Smooth muscle cell (in vitro differentiated cells): ENCODE results near the gene HSD17B1. TPM values are rescaled to one million over a fixed set of nuclear protein-coding genes. Genes with fewer than 3 reads are reported as not detected.
A peak's percentile ranks its signal among the peaks of the same experiment; 100 is the strongest.

Experiments
- DNase-seq: peaks from one replicate; lab custom pipeline; 2025; ENCODE audit not compliant: unreplicated experiment; lab: John Stamatoyannopoulos, UW
- H2AFZ ChIP-seq: fragments of 200-600 bp; sonication (generic); 2 replicates; pipeline ENCODE4 v1.6.0; 2016; ENCODE audit warnings: antibody characterized with exemption, low read depth, mild to moderate bottlenecking
- H3F3A ChIP-seq: fragments of 200-600 bp; sonication (generic); 2 replicates; pipeline ENCODE4 v1.6.0; 2017; ENCODE audit warnings: antibody characterized with exemption, low read depth
- H3K27ac ChIP-seq: fragments of 200-600 bp; sonication (generic); 2 replicates; pipeline ENCODE4 v1.5.1; 2016; ENCODE audit warnings: low read depth, mild to moderate bottlenecking
- H3K27me3 ChIP-seq: fragments of 200-600 bp; sonication (generic); 2 replicates; pipeline ENCODE4 v1.6.1; 2016; ENCODE audit warnings: low read depth, mild to moderate bottlenecking
- H3K36me3 ChIP-seq: fragments of 200-600 bp; sonication (generic); 2 replicates; pipeline ENCODE4 v1.5.1; 2016; ENCODE audit warnings: low read depth
- H3K4me1 ChIP-seq: fragments of 200-600 bp; sonication (generic); 2 replicates; pipeline ENCODE4 v1.5.1; 2016; ENCODE audit warnings: low read depth
- H3K4me2 ChIP-seq: fragments of 200-600 bp; sonication (generic); 2 replicates; pipeline ENCODE4 v1.6.0; 2016; ENCODE audit warnings: mild to moderate bottlenecking
- H3K4me3 ChIP-seq: fragments of 200-600 bp; sonication (generic); 2 replicates; pipeline ENCODE4 v1.5.1; 2016; ENCODE audit warnings: mild to moderate bottlenecking
- H3K79me2 ChIP-seq: fragments of 200-600 bp; sonication (generic); 2 replicates; pipeline ENCODE4 v1.6.0; 2016; ENCODE audit warnings: low read depth, mild to moderate bottlenecking
- H3K9ac ChIP-seq: fragments of 200-600 bp; sonication (generic); 2 replicates; pipeline ENCODE4 v1.6.0; 2016; ENCODE audit warnings: low read depth
- H3K9me3 ChIP-seq: fragments of 200-600 bp; sonication (generic); replicated peaks from 2 replicates; pipeline ENCODE4 v1.5.1; 2016; ENCODE audit warnings: low read depth
- H4K20me1 ChIP-seq: fragments of 200-600 bp; sonication (generic); 2 replicates; pipeline ENCODE4 v1.6.0; 2016; ENCODE audit warnings: low read depth
- WGBS: methylation state at CpG from one replicate; pipeline ENCODE4 v1.1.7; 2016; ENCODE audit warnings: low lambda C conversion rate; 5-methylcytosine and 5-hydroxymethylcytosine counted together
- polyA plus RNA-seq: library from polyadenylated mRNA; unstranded; fragments of >200 nt; fragmentation: Nextera tagmentation; extraction: Ambion mirVana; gene quantifications from 2 replicates; pipeline ENCODE4 v1.2.1, GENCODE V29; 2016
- total RNA-seq: library from RNA; depleted of rRNA; stranded (reverse); fragments of >200 nt; gene quantifications from 2 replicates; pipeline ENCODE4 v1.2.3, GENCODE V29; 2014
- TF ChIP-seq, protein P1 (sequence below): fragments of 200-600 bp; sonication (generic); IDR thresholded peaks from 2 replicates; pipeline ENCODE4 v1.5.1; 2017; ENCODE audit warnings: borderline replicate concordance, mild to moderate bottlenecking, antibody characterized with exemption; ENCODE audit not compliant: insufficient read depth, poor library complexity, severe bottlenecking

HSD17B1 gene
- total and polyA plus RNA-seq, 2 experiments from 2014 or later: 0.40 to 3.5 TPM

DNA sequence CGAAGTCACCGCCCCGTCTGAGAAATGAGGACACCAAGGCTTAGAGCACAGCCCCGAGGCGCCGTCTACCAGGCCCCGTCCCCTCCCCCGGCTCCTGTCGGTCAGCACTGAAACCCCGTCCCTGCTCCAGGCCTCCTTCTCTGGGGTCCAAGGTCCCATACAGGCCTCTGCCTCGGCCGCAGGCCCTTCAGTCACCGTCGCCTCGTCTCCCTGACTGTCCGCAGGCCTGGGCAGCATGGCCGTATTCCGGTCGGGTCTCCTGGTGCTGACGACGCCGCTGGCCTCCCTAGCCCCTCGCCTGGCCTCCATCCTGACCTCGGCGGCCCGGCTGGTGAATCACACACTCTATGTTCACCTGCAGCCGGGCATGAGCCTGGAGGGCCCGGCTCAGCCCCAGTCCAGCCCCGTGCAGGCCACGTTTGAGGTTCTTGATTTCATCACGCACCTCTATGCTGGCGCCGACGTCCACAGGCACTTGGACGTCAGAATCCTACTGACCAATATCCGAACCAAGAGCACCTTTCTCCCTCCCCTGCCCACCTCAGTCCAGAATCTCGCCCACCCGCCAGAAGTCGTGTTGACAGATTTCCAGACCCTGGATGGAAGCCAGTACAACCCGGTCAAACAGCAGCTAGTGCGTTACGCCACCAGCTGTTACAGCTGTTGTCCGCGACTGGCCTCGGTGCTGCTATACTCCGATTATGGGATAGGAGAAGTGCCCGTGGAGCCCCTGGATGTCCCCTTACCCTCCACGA is 9.8 kb downstream of the HSD17B1 start:
- H4K20me1 ChIP-seq: no peaks in the 10 kb centered on the region
- no peaks in the 10 kb centered on the region for H3K9me3 ChIP-seq
- WGBS: 24% methylated on average over 47 of the region's 48 CpGs
- no peaks in the 10 kb centered on the region for H3K27me3 ChIP-seq
- DNase-seq: no peak
- H2AFZ ChIP-seq: peak overlapping the region; percentile 47
- peaks cover 13% of the 10 kb centered on the region for H3F3A ChIP-seq
- peak overlapping the region; percentile 97 for H3K4me2 ChIP-seq
- H3K9ac ChIP-seq: peak overlapping the region; percentile 92
- peaks cover 14% of the 10 kb centered on the region for H3K4me1 ChIP-seq
- TF ChIP-seq, protein P1, sequence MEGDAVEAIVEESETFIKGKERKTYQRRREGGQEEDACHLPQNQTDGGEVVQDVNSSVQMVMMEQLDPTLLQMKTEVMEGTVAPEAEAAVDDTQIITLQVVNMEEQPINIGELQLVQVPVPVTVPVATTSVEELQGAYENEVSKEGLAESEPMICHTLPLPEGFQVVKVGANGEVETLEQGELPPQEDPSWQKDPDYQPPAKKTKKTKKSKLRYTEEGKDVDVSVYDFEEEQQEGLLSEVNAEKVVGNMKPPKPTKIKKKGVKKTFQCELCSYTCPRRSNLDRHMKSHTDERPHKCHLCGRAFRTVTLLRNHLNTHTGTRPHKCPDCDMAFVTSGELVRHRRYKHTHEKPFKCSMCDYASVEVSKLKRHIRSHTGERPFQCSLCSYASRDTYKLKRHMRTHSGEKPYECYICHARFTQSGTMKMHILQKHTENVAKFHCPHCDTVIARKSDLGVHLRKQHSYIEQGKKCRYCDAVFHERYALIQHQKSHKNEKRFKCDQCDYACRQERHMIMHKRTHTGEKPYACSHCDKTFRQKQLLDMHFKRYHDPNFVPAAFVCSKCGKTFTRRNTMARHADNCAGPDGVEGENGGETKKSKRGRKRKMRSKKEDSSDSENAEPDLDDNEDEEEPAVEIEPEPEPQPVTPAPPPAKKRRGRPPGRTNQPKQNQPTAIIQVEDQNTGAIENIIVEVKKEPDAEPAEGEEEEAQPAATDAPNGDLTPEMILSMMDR: no peak
- H3K27ac ChIP-seq: peak overlapping the region; percentile 85
- peaks cover 27% of the 10 kb centered on the region for H3K79me2 ChIP-seq
- H3K4me3 ChIP-seq: peak overlapping the region; percentile 76
- no peaks in the 10 kb centered on the region for H3K36me3 ChIP-seq

DNA sequence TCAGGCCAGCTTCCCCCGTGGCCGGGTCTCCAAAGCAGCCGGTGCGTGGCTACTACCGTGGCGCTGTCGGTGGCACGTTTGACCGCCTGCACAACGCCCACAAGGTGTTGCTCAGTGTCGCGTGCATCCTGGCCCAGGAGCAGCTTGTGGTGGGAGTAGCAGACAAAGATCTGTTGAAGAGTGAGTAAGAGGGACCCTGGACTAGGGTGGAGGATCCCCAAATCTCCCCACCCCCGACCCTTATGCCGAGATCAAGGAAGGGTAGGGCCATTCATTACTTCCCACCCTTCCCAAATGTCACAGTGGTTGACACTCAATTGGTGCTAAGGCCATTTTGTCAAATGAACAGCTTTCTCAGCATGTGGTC is 10.4 kb downstream of the HSD17B1 start:
- no peak overlapping the region for H2AFZ ChIP-seq
- H3K27ac ChIP-seq: peak overlapping the region; percentile 85
- TF ChIP-seq, protein P1: no peak
- H3K9me3 ChIP-seq: no peaks in the 10 kb centered on the region
- H3K4me1 ChIP-seq: peaks cover 14% of the 10 kb centered on the region
- H3K27me3 ChIP-seq: no peaks in the 10 kb centered on the region
- H3K4me2 ChIP-seq: peak overlapping the region; percentile 97
- peaks cover 13% of the 10 kb centered on the region for H3F3A ChIP-seq
- H3K79me2 ChIP-seq: peaks cover 30% of the 10 kb centered on the region
- peak overlapping the region; percentile 92 for H3K9ac ChIP-seq
- H3K36me3 ChIP-seq: no peaks in the 10 kb centered on the region
- no peaks in the 10 kb centered on the region for H4K20me1 ChIP-seq
- H3K4me3 ChIP-seq: peak overlapping the region; percentile 76
- DNase-seq: no peak
- 88% methylated on average over 14 of the region's 14 CpGs for WGBS

DNA sequence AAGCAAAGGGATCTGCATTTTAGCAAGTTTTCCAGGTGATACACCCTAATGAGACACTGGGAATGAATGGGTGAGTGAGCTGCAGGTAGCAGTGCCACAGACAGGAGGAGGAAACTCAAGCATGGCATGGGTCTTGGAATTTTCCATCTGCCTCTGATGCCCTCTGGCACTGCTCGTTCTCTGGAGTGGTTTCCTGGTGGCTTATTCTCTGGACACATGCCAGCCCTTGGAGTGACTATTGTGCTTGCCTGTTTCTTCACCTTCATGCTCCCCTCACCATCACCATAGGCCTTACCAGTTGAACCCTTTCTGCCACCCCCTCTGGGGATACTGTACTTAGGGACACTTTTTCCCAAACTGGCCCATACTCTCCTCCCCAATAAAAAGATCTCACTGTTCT is 10.8 kb downstream of the HSD17B1 start:
- H4K20me1 ChIP-seq: no peaks in the 10 kb centered on the region
- H3K4me2 ChIP-seq: peak overlapping the region; percentile 97
- peak overlapping the region; percentile 85 for H3K27ac ChIP-seq
- TF ChIP-seq, protein P1: no peak
- H3K36me3 ChIP-seq: no peaks in the 10 kb centered on the region
- H3K4me3 ChIP-seq: no peak overlapping the region
- no peak overlapping the region for H2AFZ ChIP-seq
- H3K4me1 ChIP-seq: peaks cover 14% of the 10 kb centered on the region
- WGBS: 83% methylated on average over 1 of the region's 1 CpG
- peaks cover 13% of the 10 kb centered on the region for H3F3A ChIP-seq
- H3K27me3 ChIP-seq: no peaks in the 10 kb centered on the region
- no peaks in the 10 kb centered on the region for H3K9me3 ChIP-seq
- no peak for DNase-seq
- no peak overlapping the region for H3K9ac ChIP-seq
- peaks cover 30% of the 10 kb centered on the region for H3K79me2 ChIP-seq

DNA sequence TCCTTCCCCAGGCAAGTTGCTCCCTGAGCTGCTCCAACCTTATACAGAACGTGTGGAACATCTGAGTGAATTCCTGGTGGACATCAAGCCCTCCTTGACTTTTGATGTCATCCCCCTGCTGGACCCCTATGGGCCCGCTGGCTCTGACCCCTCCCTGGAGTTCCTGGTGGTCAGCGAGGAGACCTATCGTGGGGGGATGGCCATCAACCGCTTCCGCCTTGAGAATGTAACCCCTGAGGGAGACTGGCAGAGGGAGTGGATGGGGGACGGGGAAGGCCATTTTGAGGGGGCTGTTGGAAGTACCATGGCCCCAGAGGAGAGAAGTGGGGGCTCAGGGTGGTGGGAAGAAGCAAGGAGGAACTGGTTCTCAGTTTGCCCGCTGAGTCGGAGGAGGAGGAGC is 11.2 kb downstream of the HSD17B1 start:
- Histone ChIP-seq H3K27me3 (no peaks in the 10 kb centered on the region), H3K9me3 (no peaks in the 10 kb centered on the region), H3F3A (peaks cover 13% of the 10 kb centered on the region), H3K27ac (no peak overlapping the region), H3K9ac (no peak overlapping the region), H2AFZ (no peak overlapping the region), H4K20me1 (no peaks in the 10 kb centered on the region), H3K4me1 (peaks cover 14% of the 10 kb centered on the region), H3K79me2 (peaks cover 30% of the 10 kb centered on the region), H3K36me3 (no peaks in the 10 kb centered on the region), H3K4me3 (no peak overlapping the region), H3K4me2 (no peak overlapping the region)
- DNase-seq: no peak
- 94% methylated on average over 9 of the region's 9 CpGs for WGBS
- TF ChIP-seq, protein P1: no peak
